GM08714 (cell line): ENCODE data around the gene ADARB1.

Experiments used
- H3K4me3 ChIP-seq: fragments of 200-500 bp; sonication (Bioruptor generic); 2 replicates; pipeline ENCODE4 v1.5.1; 2014; ENCODE audit warnings: mild to moderate bottlenecking, low read length, inconsistent platforms
- ZNF274 ChIP-seq: IDR thresholded peaks from 2 replicates; pipeline ENCODE4 v1.6.1; 2012; ENCODE audit warnings: mild to moderate bottlenecking, low read depth, low read length

Gene ADARB1

DNA sequence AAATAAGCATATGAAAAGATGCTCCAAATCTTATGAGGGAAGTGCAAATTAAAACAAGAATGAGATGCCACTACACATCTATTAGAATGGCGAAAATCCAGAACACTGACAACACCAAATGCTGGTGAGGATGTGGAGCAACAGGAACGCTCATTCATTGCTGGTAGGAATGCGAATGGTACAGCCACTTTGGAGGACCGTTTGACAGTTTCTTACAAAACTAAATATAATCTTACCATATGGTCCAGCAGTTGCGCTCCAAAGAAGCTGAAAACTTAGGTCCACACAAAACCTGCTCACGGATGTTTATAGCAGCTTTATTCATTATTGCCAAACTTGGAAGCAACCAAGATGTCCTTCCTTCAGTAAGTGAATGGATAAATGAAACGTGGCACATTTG, 163.0 kb downstream of the ADARB1 start:
- H3K4me3 ChIP-seq: no peak overlapping the region
- no peak for TF ChIP-seq ZNF274

DNA sequence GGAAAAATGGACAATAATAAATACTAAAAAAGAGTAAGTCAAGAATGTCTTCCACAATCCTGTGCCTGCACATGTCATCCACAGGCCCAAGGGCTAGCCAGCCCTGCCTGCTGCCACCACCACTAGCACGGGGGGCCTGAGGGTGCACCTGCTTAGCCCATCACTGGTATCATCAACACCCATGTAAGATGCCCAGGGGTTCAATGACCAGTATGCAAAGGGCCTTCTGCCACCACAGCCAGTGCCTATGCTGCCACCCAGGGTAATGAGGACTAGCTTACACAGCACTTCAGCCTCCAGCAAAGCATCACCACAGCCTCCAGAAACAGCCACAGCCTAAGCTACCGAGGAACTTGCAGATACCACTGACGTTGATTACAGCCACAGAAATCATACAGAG, 167.0 kb downstream of the ADARB1 start:
- no peak for TF ChIP-seq ZNF274

DNA sequence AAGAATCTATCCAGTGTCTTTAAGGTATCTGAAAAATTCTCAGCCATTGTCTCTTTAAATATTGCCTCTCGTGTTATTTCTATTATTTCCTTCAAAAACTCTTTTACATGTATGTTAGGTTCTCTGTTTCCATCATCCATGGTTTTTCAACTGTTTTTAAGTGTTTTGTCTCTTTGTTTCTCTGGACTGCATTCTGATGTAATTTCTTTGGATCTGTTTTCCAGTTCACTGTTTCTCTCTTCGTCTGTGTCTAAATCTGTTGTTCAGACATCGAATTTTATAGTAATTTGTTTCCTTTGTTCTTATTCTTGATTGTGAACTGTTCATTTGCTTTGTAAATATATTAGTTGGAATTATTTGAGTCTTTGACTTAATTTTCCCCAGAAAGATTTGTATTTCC, 169.2 kb downstream of the ADARB1 start:
- TF ChIP-seq ZNF274: no peak
- no peak overlapping the region for H3K4me3 ChIP-seq

More for the DNA sequence above, 167.0 kb downstream of the ADARB1 start:
- no peak overlapping the region for H3K4me3 ChIP-seq

DNA sequence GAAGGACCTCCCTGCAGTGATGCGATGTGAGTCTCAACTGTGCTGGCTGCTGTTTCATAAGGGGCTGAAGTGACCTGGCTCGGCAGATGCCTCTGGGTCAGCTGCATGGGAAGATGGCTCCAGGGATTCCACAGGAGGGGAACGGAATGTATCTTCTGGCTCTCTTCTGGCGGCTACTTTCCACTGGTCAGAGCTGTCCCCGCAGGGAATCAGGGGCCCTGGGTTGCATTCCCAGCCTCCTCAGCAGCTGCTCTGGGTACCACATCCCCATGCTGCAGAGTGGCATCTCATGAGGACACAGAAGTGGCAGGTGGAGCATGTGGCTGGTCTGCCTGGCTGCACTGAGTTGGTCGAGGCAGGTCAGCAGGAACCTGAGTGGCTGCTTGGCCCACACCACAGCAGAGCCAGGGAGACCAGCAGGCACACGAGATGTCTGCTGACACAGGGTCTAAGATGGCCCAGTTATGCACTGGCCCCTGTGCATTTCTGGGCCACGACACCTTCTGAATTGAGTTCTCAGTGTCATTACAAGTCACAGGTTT, 170.5 kb downstream of the ADARB1 start:
- no peak for TF ChIP-seq ZNF274
- H3K4me3 ChIP-seq: no peak overlapping the region

DNA sequence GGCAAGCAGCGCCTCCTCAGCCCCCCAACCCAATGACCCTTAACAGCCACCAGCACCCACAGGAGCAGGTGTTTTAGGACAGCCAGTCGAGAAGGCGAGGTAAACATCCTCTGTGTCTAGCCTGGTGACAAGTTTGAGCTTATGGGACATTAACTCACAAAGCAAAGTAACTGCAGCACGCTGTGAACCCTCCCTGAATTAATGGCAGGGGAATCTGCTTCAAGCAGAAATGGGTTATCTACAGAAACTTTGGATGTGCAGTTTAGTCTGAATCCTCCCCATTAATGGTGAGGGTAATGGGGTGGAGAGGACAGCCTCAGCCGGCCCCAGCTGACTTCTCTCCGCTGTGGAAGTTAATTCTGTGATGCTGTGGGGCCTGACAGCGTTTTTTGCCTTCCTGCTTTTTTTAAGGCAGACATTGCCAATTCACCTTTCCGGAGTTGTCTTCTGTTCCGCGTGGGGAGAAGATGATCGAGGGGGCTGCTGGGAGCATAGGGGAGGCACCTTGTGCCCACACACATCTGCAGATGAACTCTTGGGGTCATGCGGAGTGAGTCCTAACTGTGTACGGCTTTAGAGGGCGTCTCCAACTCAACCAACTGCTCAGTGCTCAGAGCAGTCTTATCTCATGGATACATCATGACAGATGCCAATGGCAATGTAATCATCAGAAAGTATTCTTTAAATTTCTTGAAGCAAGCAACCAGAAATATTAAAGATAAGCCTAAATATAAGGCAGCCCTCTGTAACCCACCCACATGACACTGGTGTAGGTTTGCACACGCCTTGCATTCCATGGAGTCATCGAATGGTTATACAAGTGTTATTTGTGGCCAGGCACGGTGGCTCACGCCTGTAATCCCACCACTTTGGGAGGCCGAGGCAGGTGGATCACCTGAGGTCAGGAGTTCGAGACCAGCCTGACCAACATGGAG, 172.3 kb downstream of the ADARB1 start:
- no peak overlapping the region for H3K4me3 ChIP-seq
- no peak for TF ChIP-seq ZNF274

DNA sequence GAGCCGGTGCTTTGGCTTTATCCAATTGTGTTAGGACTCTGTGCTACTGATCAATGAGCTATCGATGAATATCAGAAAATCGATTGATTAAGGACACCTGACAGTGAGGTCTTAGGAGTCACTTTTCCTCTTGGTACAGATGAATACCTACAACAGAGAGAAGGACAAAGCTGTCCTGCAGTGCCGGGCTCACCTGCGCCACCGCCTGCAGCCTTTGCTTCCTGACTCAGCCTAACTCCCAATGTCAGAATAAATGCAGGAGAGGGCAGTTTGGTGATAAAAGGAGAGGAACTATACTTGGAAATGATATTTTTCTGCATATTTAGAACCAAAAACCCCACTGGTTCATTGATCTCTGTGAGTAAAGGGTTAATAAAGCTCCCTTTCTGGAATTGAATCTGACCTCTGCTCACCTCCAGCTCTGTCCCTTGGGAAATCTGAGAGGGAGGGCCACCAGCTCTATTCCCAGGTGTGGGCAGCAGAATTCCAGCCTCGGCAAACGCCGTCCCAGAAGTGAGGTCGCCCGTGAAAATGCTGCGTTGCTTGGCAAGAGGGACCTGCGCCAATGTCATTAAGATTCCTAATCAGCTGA, 174.0 kb downstream of the ADARB1 start:
- H3K4me3 ChIP-seq: no peak overlapping the region
- no peak for TF ChIP-seq ZNF274

DNA sequence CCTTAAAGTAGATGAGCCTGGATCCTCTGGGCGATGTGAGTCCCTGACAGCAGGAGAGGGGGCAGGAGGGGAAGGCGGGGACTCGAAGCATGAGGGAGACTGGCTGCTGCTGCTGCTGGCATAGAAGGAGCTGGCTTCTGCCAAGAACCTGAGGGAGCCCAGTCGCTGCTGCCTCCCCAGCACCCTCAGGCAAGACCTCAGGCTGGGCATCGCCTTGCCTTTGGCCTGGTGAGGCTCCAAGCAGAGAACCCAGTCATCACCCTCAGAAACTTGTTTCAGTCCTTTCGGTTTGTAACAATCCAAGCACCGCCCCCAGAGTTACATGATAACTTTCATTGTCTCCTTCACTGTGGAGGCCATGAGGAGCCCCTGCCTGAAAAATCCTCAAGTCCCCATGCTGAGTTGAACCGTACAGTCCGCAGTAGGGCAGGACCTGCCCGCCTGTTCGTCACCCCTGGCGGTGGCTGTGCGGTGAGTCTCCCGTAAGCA, 174.6 kb downstream of the ADARB1 start:
- H3K4me3 ChIP-seq: no peak overlapping the region

DNA sequence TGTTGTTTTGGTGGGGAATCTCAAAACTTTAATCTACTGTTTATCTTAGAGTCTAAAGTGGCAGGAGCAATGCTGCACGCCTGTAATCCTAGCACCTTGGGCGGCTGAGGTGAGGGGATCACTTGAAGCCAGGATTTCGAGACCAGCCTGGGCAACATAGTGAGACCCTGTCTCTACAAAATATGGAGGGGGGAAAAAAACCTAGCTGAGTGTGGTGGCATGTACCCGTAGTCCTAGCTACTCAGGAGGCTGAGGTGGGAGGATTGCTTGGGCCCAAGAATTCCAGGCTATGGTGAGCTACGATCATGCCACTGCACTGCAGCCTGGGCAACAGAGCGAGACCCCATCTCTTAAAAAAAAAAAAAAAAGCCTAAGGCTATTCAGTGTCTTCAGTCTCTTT, 175.2 kb downstream of the ADARB1 start:
- TF ChIP-seq ZNF274: no peak
- no peak overlapping the region for H3K4me3 ChIP-seq

More for the DNA sequence above, 174.6 kb downstream of the ADARB1 start:
- TF ChIP-seq ZNF274: no peak

DNA sequence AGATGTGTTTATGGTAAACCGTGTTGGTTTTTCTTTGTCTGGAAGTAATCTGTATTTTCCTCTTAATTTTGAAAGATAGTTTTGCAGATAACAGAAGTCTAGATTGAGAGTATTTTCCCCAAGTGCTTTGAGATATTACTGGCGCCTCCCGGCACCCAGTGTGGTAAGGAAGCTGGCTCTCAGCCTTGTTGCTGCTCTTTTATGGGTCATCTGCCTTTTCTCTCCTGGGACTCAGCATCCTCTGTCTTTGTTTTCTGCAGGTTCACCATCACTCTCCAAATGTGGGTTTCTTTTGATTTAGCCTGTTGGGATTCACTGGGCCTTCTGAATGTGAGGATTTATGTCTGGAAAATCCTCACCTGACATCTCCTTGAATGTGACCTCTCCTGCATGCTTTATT, 175.9 kb downstream of the ADARB1 start:
- TF ChIP-seq ZNF274: no peak
- no peak overlapping the region for H3K4me3 ChIP-seq

DNA sequence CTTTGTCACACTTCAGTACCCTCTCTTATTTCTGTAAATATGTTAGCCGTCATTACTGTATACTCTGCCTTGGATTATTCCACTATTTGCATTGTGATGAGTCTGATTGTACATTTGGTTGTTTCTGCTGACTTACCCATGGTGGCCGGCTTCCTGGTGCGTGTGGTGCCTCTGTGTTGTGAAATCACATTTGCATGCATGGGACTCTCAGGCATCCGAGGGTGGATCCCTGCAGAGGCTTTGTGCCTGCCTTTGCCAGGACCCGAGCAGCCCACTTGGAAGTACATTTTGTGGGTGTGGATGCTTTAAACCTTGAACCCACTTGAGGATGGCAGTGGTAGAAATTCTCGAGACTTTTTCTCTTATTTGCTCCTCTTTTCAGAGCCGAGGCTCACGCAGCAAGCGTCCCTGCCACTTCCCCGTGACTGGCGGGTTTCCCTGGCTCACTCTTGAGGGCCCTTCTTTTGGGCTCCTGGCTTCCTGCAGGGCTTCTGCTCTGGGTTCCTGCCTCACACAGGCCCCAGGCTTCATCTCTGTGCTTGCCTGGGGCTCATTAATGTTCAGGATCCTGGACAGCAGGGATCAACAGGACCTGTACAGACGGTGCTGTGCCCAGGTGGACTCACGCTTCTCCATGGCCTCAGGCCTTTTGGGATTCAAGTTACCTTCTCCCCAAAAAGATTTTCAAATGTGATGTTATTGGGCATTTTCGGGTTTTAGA, 176.7 kb downstream of the ADARB1 start:
- no peak overlapping the region for H3K4me3 ChIP-seq
- TF ChIP-seq ZNF274: no peak

DNA sequence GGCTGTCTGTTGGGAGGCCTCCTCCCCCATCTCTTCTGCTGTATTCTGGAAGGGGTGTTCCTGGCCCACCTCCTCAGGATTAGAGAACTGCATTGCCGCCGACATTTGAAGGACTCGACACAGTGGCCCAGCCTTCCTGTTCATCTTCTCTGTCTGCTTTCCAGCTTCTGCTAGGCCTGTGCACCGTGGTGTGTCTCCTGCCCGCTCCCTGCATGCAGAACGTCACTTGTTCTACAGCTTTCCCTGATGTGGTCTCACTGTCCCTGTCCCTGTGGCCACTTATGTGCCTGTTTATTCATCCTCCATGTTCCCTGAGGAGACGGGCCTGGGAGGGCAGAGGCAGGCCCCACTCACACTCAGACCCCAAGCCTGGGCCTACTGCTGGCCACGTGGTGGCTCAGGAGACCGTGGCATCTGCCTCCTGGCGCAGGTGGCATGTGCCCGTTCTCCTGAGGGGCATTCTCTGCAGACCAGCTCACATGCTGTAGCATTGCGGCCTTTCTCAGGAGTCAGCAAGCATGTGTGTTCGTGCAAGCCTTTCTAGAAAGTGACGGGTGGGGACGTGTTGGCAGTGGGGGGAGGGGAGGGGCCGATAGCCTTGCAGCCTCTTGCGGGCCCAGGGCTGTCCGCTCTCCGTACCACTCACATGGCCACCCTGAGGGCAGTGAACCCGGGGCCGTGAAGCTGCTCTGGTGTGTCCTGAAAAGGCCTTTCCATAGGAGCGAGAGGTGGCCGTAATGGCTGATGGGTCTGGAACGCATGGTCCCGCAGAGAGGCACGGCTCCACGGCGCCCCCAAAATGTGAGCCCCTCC, 177.5 kb downstream of the ADARB1 start:
- no peak for TF ChIP-seq ZNF274

DNA sequence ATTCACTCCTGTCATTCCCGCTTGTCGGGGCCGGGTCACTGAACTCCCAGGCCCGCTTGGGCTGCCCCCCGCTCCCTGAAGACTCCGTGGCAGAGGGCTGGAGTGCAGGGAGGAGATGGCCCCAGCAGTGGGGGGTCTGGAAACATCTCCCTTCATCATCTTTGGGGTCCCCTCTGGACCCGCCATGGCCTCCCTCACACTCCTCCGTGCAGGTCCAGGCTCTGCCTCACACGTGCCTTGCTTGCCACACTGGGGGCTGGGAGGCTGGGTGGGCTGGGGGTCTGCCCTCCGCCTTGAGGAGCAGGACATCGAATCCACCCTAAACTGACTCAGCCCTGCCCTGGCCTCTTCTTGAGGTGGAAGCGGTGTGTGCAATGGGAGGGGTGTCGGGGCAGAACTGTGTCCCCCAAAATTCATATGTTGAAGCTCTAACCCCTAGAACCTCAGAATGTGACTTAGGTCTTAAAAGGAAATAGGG, 178.1 kb downstream of the ADARB1 start:
- TF ChIP-seq ZNF274: no peak
- no peak overlapping the region for H3K4me3 ChIP-seq

More for the DNA sequence above, 177.5 kb downstream of the ADARB1 start:
- H3K4me3 ChIP-seq: no peak overlapping the region

DNA sequence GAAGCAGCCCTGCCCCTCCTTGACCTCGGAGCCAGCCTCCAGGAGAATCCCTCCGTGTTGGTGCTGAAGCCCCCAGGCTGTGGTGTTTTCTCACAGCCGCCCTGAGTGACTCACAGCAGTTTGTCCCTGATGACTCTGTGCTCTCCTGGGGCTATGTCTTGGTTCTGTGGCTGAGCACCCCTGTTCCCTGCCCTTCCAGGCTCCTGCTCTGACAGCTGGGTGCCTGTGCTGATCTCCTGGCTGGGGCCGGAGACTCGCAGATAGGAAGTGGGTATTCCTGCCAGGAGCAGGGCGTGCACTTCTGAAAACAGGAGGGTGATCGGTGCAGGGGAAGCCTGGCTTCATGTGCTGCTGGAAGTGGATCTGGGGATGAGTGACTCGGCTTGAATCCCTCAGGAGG, 178.8 kb downstream of the ADARB1 start:
- no peak for TF ChIP-seq ZNF274

More for the DNA sequence above, 178.8 kb downstream of the ADARB1 start:
- H3K4me3 ChIP-seq: no peak overlapping the region
